ENCODE results near the gene AGBL4. TPM values are rescaled to one million over a fixed set of nuclear protein-coding genes. Genes with fewer than 3 reads are reported as not detected.

AGBL4 gene
- not detected in 2 replicates for total RNA-seq

DNA sequence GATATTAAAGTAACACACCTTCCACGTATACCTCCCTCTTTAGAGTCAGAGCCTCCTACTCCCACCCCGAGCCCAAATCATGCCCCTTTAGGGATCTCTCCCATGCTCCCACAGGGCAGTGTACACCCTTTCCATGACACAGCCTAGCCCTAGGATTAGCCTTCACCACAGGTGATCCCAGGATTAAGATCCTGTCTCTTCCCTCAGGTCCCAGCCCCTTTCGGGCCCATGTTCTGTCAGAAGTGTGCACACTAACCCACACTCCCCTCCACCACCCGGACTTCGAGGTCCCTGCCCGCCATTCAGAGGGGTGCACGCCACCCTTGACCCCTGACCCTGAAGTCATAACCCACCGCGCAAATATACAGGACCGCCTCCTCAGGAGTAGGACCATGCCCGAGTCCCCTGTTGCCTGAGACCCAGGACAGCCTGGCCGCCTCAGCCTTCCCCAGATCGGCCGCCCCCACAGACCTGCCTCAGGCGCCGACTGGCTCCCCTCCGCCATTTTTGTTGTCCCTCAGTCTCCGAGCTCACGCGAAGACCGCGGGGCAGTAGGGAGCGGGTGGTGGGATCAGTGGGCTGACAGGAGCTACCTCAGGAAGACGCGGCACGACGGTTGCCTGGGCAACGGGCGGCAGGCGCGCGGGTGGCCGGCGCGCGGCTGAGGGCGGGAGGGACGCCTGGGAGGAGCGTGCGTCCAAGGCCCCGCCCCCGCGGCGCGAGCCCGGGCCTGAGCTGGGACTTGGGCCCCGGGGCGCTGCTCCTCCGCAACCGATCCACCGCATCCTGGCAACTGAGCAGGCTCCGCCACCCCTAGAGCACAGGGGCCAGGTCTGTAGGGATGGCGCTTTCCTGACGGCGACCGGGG, at the start of gene AGBL4:
Gene AGBL4, minus strand, starts transcription at position 663 of the 868 bp plus-strand sequence.

DNA sequence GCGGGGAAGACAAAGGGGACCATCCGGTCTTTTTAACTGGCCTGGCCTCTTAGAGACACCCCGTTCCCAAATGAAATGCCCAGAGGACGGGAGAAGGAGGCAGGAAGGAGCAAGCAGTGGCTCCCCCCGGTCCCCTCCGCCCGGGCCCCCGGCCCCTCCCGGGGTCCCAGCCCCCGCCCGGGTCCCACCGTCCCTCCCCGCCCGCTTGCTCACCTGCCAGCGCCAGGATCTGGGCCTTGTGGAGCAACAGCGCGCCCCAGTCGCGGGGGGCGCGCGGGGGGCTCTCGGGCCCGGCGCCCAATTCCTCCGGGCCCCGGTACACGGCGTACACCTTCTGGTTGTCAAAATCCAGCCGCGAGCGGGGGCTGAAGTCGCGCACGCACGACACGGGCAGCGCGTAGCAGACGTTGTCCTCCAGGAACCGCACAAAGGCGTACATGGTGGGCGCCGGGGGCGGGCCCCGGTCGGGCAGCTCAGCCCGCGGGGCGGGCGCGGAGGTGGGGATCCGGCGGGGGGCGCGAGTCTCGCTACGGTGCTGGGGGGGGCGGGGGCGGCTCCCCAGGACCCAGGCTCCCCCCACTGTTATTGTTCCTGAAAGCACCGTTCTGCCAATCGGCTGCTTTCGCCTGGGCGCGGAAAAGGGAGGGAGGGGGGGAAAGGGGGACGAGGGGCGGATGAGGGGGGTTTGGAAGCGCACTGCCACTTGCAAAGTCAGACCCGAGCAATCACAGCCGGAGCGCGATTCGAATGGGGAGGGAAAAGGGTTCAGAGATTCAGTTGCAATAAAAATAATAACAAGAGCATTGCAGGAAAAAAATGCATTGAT, 1247.1 kb downstream of the AGBL4 start, which contains the start of gene BEND5:
Gene BEND5, minus strand, starts transcription at position 499 of the 826 bp plus-strand sequence. Its CDS starts 60 bp downstream, at position 439.

Other genes starting within 250 kb of the AGBL4 start
- gene ELAVL4, start 85.0 kb upstream of the AGBL4 start, total RNA-seq: not detected in 2 replicates

All from regular cardiac myocyte (primary cell).